Measurements from ENCODE around the gene MACROD2.

Gene MACROD2

DNA sequence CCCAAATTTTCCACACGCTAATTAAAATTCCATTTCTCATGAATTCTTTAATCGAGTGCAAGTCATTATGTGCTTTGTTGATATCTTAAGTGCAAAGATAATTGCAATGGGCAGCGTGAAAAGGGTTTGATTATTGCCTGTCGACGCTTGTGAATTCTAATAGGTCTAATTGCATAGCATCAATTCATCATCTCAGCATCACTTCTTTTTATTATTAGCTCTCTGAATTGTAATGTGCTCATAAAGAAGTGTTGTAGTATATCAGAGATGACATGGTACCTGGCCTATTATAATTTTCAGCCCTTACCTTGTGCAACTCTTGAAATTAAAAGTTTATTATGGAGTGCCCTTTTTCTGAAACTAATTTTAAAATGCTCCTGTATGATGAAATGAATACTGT is 1208.9 kb downstream of the MACROD2 start:
- DNase-seq, result no peak

DNA sequence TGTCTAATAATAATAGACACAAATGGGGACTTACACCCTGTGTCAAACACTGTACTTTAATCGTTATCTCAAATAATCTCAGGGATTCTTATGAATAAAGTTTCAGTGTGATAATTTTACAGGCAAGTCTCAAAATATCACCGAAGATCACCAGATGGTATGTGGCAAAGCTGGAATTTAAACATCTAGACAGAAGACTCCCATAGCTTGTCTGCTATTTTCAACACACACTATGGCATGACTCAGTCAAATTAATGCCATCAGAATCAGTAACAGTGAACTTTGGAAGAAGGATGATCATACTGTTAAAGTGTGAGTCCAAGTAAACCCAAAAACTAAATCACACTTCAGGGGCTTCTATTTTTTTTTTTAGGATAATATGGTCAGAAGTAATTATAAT is 1209.7 kb downstream of the MACROD2 start:
- no peak for DNase-seq

DNA sequence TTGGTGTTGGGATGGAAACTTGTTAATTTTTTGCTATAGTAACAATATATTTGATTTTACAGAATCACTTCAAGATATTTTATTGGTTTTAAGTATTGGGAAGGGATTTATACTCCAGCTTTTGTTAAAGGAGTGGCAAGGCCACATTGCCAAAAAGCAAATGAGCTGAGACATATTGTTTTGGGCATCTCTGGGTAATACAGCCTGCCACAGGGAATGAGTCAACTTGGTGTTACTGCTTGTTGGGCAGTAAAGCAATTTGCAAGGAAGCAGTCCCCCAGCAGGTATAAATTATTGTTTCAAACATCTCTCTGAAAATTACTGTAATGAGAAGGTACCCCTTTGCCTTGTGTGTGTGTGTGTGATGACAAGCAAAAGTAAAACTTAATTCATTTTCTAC is 1210.4 kb downstream of the MACROD2 start:
- DNase-seq, result no peak

- DNase-seq, result no peak
These were observed 1214.2 kb downstream of the MACROD2 start for GRCh38 chr20:15209537-15209936.

- no peak for DNase-seq
These were observed 1218.7 kb downstream of the MACROD2 start for GRCh38 chr20:15214051-15214450.

- no peak for DNase-seq
These were observed 1224.8 kb downstream of the MACROD2 start for GRCh38 chr20:15220009-15220656.

DNA sequence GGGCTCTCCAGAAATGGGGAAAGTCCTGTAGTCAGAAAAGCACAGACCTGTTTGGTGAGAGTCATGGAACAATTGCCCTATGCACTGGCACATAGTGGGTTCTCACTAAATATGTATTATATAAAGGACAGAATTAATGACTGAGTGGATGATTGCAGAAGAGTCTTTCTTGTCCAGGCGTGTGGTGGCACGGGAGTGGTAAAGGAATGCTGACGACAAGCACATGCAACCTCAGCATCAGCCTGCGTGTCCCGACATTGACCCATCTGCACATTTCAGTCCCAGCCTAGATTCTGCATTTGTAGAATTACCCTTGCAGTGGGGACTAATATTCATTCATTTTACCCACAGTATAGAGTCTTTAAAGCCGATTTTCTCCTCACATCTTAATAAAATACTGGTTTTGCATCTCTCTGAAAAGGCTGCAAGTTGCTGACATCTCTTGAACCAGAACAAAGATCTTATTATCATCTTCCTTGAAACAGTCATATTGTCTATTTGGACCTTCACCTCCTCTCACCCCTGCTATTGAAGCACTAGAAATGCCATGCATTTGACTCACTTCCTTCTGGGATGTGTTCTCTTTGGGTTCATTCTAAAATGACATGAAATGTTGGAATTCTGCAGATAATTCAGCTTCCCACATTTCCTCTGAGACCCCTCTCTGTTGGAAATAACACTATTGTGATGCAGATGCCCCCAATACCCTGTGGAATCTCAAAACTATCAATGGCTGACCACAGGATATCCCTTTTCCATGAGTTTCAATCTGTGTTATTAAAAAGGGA is 1225.7 kb downstream of the MACROD2 start:
- DNase-seq, result no peak

GRCh38 chr20:15222502-15223330 is 1227.4 kb downstream of the MACROD2 start:
- DNase-seq, result no peak

GRCh38 chr20:15224199-15224598 is 1228.9 kb downstream of the MACROD2 start:
- DNase-seq, result no peak

DNA sequence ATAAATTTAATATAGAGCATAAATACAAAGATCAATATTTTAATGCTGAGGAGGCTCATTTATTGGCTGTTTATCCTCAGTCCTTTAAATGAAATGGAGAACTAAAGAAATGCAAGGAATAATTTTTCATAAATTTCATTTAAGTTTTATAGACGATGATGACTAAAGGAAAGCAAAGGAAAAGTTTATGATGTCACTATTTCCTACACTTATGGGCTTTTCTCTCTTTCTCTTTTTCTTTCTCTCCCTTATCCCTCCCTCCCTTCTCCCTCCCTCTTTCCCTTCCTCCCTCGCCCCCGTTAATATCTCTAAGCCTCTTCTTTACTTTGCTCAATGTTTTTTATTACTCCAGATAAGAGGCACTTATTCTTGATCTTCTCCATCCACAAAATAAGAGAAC is 1231.8 kb downstream of the MACROD2 start:
- no peak for DNase-seq

DNA sequence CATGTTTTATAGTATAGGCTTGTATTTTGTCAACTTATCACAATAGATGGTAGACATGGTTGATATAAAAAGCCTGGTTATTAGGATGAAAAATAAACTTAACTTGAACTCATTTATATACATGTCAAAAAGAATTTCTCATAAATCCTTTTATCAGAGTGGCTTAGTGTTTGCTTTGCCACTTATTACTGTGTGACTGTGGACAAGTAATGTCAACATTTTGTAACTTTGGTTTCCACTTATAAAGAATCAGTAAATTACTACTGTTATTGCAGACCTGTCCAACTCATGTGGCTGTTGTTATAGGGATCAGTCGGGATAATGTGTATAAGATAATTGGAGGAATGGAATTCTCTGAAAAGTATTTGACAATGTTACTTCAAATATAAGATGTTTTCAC is 1236.9 kb downstream of the MACROD2 start:
- DNase-seq, result no peak

- no peak for DNase-seq
These were observed 1240.3 kb downstream of the MACROD2 start for GRCh38 chr20:15235471-15236198.

GRCh38 chr20:15236812-15237211 is 1241.5 kb downstream of the MACROD2 start:
- DNase-seq, result no peak

- DNase-seq, result no peak
These were observed 1244.4 kb downstream of the MACROD2 start for GRCh38 chr20:15239542-15240206.

GRCh38 chr20:15240801-15241200 is 1245.5 kb downstream of the MACROD2 start:
- no peak for DNase-seq

DNA sequence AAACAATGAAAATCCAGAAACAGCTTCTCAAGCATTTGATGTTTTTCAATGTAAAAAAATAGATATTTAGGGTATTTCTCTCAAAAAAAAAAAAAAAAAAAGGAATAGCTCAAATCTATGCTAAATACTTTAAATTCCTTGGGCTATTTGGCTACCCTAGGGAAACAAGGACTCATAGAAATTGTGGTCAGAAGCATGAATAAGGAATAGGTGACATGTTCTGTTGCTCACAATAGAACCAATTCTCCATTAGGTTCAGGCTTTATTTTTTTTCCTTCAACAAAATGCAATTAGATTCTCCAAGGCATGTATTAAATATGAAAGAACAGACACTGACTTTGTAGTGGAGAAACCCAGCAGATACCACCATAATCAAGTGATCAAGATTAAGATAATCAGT is 1246.4 kb downstream of the MACROD2 start:
- no peak for DNase-seq

DNA sequence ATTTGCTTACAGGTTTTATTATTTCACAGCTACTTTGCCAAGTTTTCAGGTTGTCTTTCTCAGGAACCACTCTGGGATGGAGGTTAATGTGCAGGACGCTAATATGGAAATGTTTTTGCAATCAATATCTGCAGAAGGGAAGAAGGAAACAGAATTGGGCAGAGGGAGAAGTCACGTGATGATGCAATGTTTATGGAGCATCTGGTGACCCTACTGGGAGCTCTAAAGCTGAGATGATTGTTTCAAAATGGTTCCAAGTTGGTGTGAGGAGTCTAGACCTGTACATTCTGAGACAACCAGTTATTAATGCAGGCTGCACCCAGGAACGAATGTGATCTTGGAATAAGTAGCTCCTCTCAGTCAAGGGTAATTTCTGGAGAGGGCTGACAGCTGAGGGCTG is 1247.5 kb downstream of the MACROD2 start:
- DNase-seq, result no peak

GRCh38 chr20:15245896-15246295 is 1250.6 kb downstream of the MACROD2 start:
- DNase-seq, result no peak

GRCh38 chr20:15248618-15249395 is 1253.5 kb downstream of the MACROD2 start:
- no peak for DNase-seq

DNA sequence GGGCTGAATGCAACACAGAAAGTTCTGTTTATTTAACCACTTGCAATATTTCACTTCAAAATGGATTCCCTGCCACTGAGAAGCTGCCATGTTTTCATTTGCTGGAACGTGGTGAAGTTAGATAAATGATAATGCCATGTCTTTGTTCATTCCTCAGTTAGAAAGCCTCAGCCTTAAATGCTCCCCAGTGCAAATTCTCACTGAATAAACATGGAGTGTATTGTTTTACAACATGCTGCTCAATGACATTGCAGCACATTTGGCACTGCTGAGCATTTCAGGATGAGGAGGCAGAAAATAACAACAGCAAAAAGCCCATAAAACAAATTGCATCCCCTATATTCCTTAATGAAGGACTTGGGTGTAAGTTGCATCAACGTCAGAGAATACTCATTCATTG is 1255.9 kb downstream of the MACROD2 start:
- DNase-seq, result no peak

DNA sequence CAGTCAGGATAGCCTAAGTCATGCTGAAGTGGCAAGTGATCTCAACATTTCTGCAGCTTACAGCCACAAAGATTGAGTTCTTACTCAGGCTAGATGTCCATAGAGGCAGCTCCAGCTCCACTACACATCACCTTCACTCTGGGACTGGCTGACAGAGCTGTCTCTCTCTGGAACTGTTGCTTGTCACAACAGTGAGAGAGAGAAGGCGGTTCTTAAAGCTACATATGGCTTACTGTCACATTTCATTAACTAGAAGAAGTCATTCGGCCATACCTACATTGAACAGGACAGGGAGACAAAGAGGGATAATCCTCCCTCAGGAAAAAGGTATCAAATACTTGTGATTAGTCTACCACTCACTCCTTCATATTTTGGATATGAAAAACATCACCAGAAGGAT is 1257.0 kb downstream of the MACROD2 start:
- DNase-seq, result no peak

GRCh38 chr20:15253431-15253830 is 1258.1 kb downstream of the MACROD2 start:
- no peak for DNase-seq
